CD4-positive, alpha-beta T cell treated with Interleukin-15 for 1 hour (primary cell): Measurements from ENCODE around the gene DGKI.
A peak's percentile ranks its signal among the peaks of the same experiment; 100 is the strongest.

Source experiments
- DNase-seq: peaks from one replicate; pipeline ENCODE4 v3.0.0-alpha.2; 2020

Gene DGKI

DNA sequence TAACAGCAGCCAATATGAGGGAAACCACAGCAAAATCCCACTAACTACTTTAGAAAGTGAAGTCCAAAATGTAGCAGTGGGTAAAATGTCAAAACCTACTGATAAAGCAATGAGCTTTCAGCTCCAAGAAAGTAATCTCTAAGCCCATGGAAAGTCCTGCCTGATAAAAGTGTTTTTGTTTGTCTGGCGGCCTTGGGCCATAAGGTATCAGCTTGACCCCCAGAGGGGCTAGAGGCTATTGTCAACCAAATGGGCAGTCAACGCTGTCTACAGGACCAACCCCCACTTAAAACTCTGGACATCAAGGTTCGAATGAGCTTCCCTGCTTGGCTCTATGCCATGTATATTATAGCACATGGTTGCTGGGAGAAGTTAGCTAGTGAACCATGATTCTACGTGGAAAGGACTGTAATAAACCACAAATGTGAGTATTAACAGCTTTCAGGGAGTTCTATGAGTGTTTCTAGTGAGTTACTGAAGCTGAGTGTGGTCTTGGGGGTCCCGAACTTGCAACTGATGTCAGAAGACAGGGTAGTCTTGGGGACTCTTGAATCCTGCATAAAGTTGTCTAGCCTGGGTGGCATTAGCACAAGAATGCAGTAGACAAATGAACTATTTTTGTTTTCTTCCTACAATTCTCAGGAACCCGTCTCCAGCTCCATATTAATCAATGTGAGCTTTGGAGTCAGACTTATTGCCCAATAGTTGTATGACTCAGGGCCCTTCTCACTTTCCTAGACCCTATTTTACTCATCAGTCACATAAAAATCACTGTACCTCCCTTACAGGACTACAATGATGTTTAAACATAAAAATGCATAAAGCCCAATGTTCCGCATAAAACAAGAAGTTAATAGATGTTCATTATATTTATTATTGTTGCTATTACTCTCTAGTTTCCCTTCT lies 164.9 kb downstream of the DGKI start:
- no peak for DNase-seq

DNA sequence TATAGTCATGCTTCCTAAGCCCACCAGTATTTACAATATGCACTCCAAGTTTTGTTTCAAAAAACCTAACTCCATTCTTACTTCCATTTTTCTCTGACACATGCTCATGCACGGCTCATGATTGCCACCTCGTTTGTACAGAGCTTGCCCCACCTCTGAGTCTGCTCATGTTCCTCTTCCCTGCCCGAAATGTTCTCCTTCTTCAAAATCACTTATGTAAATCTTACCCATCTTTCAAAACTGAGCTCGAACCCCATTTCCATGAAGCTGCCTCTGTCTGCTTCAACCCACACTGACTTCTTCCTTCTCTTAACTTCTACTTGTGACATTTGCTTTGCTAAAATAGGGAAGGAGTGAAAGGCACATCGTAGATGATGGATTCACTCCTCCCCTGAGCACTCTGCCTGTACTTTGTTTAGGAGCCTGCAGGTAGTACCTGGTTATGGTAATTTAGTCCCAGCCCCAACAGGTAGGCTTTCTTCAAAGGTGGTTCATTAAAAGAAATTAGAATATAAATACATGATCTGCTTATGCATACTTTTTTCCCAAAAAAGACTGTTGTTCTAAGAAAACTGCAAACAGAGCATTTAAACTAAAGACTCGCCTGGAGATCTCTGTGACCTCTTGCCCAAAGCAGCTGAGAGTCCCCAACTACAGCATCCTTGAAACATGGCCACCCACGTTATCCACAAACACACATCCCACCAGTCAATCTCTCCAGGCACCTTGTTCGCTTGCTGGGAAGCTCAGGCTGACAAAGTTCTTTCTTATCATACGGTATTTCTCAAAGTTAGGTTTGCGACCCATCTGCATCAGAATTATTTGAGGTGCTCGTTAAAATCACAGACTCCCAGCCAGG lies 172.0 kb downstream of the DGKI start:
- no peak for DNase-seq

- DNase-seq = no peak
Measured at GRCh38 chr7:137674048-137674447, 172.7 kb downstream of the DGKI start.

- DNase-seq = no peak
Measured at GRCh38 chr7:137671920-137672319, 174.9 kb downstream of the DGKI start.

DNA sequence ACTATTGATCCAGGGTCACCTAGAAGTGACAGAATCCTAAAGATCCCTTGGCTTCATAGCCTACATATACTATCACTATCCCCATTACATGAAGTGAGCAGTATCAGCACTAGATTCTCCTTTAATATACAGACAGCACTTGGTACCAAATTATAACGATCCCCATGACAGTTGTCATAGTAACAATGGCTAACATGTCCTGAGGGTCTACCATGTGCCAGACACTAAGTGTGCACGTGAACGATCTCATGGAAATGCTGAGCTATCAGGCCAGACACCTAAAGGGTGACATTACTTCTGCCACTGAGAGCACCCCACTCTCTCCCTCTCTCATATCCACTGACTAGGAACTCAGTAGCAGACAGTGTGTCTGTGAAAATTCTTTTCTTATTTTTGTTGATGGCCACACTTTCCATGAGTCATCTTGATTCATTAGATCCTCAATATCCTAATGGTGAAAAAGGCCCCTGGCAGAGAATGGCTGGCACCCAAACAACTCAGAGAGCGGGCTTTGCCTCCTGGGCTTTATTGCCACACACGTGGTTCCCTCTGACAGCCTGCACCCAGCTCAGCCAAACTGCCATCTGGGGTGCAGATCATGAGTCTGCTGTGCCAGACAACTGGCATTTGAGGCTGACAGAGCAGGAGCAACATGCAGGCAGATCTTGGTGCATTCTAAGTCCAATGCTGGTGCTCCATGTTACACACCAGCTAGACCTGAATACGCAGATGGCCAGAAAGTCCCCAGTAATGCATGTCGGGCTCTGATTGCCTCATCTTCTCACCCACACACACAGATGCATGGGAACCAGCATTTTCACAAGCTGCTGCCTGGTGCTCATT lies 176.3 kb downstream of the DGKI start:
- no peak for DNase-seq

DNA sequence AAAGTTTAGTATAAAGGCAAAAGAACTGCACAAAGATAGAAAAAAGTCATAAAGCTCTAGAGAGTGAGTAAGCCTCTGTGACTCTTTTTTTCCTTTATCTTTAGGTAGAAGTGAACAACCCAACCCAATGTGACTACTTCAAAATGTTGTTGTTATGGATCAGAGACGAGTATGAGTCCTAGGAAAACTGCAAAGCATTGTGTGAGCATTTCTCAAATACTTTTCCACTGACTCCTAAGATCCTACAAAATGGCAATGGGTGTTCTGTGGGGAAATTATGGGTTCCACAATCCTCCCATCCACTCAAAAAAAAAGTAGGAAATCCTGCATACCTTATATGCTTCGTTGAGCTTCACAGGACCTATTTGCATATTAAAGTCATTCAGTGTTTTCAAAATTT lies 177.1 kb downstream of the DGKI start:
- DNase-seq = no peak

GRCh38 chr7:137668404-137668803 lies 178.4 kb downstream of the DGKI start:
- no peak for DNase-seq

- no peak for DNase-seq
Measured at GRCh38 chr7:137667633-137668387, 179.0 kb downstream of the DGKI start.

DNA sequence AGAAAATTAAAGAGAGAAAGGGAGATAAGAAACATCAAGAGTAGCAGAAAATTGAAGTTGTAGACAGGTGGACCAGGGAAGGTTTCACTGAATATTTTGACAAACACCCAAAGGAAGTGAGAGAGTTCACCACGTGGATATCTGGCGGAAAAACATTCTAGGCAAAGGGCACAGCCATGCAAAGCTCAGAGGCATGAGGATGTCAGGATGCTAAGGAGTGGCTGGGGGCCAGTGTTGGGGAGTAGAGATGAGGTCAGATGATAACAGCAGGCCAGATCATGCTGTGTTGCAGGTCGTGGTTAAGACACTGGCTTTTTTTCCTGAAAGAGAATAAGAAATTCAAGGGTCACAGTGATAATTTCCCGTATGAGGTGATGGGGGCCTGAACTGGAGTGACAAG lies 181.9 kb downstream of the DGKI start:
- no peak for DNase-seq

- no peak for DNase-seq
Measured at GRCh38 chr7:137661634-137662033, 185.1 kb downstream of the DGKI start.

DNA sequence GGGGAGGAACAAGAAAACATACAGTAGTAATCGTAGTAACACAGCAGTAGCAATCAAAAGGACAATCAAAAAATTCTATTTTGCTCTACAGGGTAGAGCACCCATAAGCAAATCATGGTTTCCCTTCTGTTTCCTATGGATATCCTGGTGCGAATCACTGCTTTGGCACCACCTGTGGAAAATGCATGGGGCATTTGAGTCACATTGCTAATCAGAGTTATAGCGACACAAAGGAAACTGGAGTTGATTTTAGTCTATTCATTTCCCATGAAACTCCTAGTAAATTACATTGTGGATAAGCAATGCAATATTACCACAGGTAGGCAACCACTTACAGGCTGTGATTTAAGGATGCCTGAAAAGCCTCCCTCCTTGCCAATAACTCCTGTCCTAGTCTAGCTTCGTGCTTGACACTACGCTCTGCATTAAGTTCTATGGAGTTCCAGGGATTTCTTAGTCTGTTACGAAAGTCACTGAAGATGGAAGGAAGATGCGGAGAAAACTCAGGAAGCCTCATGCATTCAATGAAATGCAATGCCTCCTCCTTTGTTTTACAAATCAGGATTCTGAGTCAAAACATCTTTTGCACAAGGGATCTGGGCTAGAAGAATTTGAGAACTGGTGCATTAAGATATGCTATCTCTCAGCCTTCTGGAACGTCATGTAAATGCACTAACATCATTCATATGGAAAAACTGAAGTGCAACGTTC lies 188.4 kb downstream of the DGKI start:
- DNase-seq = no peak

- no peak for DNase-seq
Measured at GRCh38 chr7:137657476-137658189, 189.1 kb downstream of the DGKI start.

DNA sequence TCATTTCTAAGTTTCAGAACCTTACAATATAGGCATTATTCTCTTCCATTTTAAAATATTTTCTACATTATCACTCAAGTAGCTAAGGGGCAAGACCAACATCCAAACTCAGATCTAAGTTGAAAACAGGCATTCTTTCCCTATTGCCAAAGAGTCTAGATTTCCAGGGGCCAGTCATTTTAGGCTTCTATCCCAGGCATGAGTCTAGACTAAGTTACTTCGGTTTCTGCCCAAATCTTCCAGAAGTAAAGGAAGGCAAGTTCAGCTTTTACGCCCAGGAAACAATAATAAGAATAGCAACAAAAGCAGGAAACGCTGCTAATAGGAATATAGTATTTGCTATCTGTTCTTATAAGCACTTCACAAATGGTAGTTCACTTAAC lies 189.9 kb downstream of the DGKI start:
- no peak for DNase-seq

DNA sequence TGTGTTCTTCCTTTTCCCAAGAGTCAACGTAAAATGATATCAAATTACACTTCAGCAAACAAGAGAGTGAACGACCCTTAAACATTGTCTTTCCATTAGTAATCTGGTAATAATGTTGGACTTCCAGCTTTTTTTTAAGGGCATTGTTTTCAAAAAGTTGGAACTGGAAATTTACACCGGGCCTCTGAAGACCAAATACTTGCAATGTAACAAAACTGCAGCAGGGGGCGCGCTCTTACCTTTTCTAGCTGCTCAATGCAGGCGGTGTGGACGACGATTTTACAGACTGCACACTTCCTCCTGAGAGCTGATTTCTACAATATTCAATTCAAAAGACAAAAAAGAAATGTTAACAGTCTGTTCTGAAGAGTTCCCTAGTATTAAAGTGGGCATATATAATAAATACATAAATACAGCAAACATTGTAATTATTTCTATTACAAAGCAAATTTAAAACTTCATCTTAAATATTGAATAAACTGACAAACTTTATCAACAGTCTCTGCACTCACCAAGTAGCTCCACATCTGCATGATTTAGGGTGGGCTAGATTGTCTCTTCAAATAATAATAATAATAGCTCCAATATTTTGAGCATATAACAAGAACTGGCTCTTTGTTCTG lies 190.4 kb downstream of the DGKI start:
- peak; percentile 32 for DNase-seq

GRCh38 chr7:137655804-137656203 lies 191.0 kb downstream of the DGKI start:
- DNase-seq = no peak

- no peak for DNase-seq
Measured at GRCh38 chr7:137652721-137653120, 194.1 kb downstream of the DGKI start.

- no peak for DNase-seq
Measured at GRCh38 chr7:137647905-137648565, 198.7 kb downstream of the DGKI start.

- no peak for DNase-seq
Measured at GRCh38 chr7:137642472-137642871, 204.3 kb downstream of the DGKI start.

GRCh38 chr7:137642031-137642430 lies 204.7 kb downstream of the DGKI start:
- no peak for DNase-seq

DNA sequence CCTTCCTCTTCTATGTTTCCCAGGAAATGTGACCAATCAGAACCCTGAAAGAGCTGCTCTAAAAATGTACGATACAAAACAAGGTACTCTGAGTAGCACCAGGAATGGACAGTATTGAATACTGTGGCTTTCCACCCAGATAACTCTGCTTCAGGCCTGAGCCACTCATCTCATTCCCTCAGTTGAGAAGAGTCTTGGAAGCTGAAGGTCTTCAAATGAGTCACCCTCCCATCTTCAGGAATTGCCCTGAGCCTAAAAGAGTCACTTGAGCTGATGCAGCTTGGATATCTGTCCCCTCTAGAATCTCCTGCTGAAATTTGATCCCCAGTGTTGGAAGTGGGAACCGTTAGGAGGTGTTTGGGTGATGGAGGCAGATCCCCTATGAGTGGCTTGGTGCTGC lies 210.4 kb downstream of the DGKI start:
- DNase-seq = no peak
